Karpas-422 (cell line): ENCODE measurements around the gene MED23. TPM values are rescaled to one million over a fixed set of nuclear protein-coding genes. Genes with fewer than 3 reads are reported as not detected.

Experiments
- DNase-seq: peaks from one replicate; pipeline ENCODE4 v3.0.0-alpha.2; 2015
- H2AFZ ChIP-seq: fragments of 200-600 bp; sonication (generic); 2 replicates; pipeline ENCODE4 v1.6.1; 2014; ENCODE audit warnings: antibody characterized with exemption, low read length, mixed read lengths
- H3K27ac ChIP-seq: fragments of 200-600 bp; sonication (generic); 2 replicates; pipeline ENCODE4 v1.5.1; 2014; ENCODE audit warnings: mild to moderate bottlenecking, low read length, moderate library complexity
- H3K27me3 ChIP-seq: fragments of 200-600 bp; sonication (generic); 2 replicates; pipeline ENCODE4 v1.6.1; 2014; ENCODE audit warnings: low read length, mixed read lengths
- H3K36me3 ChIP-seq: fragments of 200-600 bp; sonication (generic); 2 replicates; pipeline ENCODE4 v1.6.1; 2014; ENCODE audit warnings: low read length, mixed read lengths; ENCODE audit not compliant: insufficient read depth
- H3K4me1 ChIP-seq: fragments of 200-600 bp; sonication (generic); 2 replicates; pipeline ENCODE4 v1.6.1; 2014; ENCODE audit warnings: mild to moderate bottlenecking, low read length, mixed read lengths
- H3K4me2 ChIP-seq: fragments of 200-600 bp; sonication (generic); 2 replicates; pipeline ENCODE4 v1.6.1; 2014; ENCODE audit warnings: low read length, low read depth, mild to moderate bottlenecking; ENCODE audit not compliant: poor library complexity, severe bottlenecking
- H3K4me3 ChIP-seq: fragments of 200-600 bp; sonication (generic); 2 replicates; pipeline ENCODE4 v1.5.1; 2014; ENCODE audit warnings: mild to moderate bottlenecking, antibody characterized with exemption, low read length, mixed read lengths
- H3K79me2 ChIP-seq: fragments of 200-600 bp; sonication (generic); 2 replicates; pipeline ENCODE4 v1.6.1; 2014; ENCODE audit warnings: mild to moderate bottlenecking, low read length, mixed read lengths
- H3K9ac ChIP-seq: fragments of 200-600 bp; sonication (generic); 2 replicates; pipeline ENCODE4 v1.6.0; 2014; ENCODE audit warnings: low read length
- H3K9me2 ChIP-seq: fragments of 200-600 bp; sonication (generic), shearing (Covaris generic); replicated peaks from 2 replicates; pipeline ENCODE4 v1.6.0; 2014; ENCODE audit warnings: mild to moderate bottlenecking, low read length, moderate library complexity; ENCODE audit not compliant: insufficient read depth
- H3K9me3 ChIP-seq: fragments of 300-700, 200-600 bp; sonication (generic); 2 replicates; pipeline ENCODE4 v1.6.1; 2014; ENCODE audit warnings: low read length, mixed read lengths
- H4K20me1 ChIP-seq: fragments of 200-600 bp; sonication (generic); 2 replicates; pipeline ENCODE4 v1.6.1; 2014; ENCODE audit warnings: mild to moderate bottlenecking, antibody characterized with exemption, low read length, low read depth; ENCODE audit not compliant: insufficient read depth
- total RNA-seq: library from RNA; depleted of rRNA; stranded (reverse); fragments of >200 nt; shearing (Covaris generic); gene quantifications from 2 replicates; pipeline ENCODE4 v1.2.3, GENCODE V29; 2014; ENCODE audit warnings: low replicate concordance

The MED23 gene
- total RNA-seq, 1 experiment from 2014 or later, result 67.0 TPM

- Histone ChIP-seq H3K9me3 (no peaks in the 10 kb centered on the region), H3K27ac (no peak overlapping the region)
Observed at GRCh38 chr6:131597446-131597845, 30.6 kb downstream of the MED23 start.

GRCh38 chr6:131594074-131594473 lies 34.0 kb downstream of the MED23 start:
- Histone ChIP-seq H3K79me2 (no peaks in the 10 kb centered on the region), H3K9me3 (no peaks in the 10 kb centered on the region), H3K27ac (no peak overlapping the region), H3K4me1 (no peaks in the 10 kb centered on the region), H3K36me3 (peaks cover 61% of the 10 kb centered on the region; the same call in 1 of the 2 replicates), H2AFZ (no peak overlapping the region), H3K27me3 (no peaks in the 10 kb centered on the region), H3K9ac (no peak overlapping the region), H3K4me3 (no peak overlapping the region), H3K9me2 (no peaks in the 10 kb centered on the region), H4K20me1 (no peaks in the 10 kb centered on the region), H3K4me2 (no peak overlapping the region)
- no peak for DNase-seq

More at GRCh38 chr6:131597446-131597845, 30.6 kb downstream of the MED23 start:
- H3K9ac ChIP-seq, result no peak overlapping the region
- H3K36me3 ChIP-seq, result peaks cover 72% of the 10 kb centered on the region; the same call in 1 of the 2 replicates
- H3K79me2 ChIP-seq, result no peaks in the 10 kb centered on the region
- H3K27me3 ChIP-seq, result no peaks in the 10 kb centered on the region
- H3K9me2 ChIP-seq, result no peaks in the 10 kb centered on the region
- no peaks in the 10 kb centered on the region for H3K4me1 ChIP-seq
- H2AFZ ChIP-seq, result no peak overlapping the region
- DNase-seq, result peak; percentile 52
- no peaks in the 10 kb centered on the region for H4K20me1 ChIP-seq
- H3K4me2 ChIP-seq, result no peak overlapping the region
- H3K4me3 ChIP-seq, result no peak overlapping the region

DNA sequence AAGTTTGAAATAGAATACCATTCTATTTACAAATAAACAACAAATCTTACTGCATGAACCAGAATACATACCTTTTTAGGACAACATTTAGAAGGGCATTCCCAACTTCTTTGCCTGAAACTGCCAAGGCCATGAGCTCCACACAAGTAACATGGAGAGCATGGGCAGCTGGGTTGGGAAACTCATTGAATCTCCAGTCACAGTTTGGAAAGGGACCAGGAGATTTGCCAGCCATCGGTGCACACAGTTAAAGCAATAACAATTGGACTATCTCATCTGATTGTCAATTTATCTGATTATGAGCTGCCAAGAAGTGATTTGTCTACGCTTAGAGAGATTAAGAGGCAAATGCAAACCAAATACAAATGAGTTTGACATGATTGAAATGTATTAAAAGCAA lies 35.1 kb downstream of the MED23 start:
- Histone ChIP-seq H3K4me2 (no peak overlapping the region), H4K20me1 (no peaks in the 10 kb centered on the region), H3K4me3 (no peak overlapping the region), H3K9me2 (no peaks in the 10 kb centered on the region), H2AFZ (no peak overlapping the region), H3K27me3 (no peaks in the 10 kb centered on the region), H3K9me3 (no peaks in the 10 kb centered on the region), H3K27ac (no peak overlapping the region), H3K9ac (no peak overlapping the region), H3K36me3 (peaks cover 53% of the 10 kb centered on the region; the same call in 1 of the 2 replicates), H3K4me1 (no peaks in the 10 kb centered on the region), H3K79me2 (no peaks in the 10 kb centered on the region)
- no peak for DNase-seq

DNA sequence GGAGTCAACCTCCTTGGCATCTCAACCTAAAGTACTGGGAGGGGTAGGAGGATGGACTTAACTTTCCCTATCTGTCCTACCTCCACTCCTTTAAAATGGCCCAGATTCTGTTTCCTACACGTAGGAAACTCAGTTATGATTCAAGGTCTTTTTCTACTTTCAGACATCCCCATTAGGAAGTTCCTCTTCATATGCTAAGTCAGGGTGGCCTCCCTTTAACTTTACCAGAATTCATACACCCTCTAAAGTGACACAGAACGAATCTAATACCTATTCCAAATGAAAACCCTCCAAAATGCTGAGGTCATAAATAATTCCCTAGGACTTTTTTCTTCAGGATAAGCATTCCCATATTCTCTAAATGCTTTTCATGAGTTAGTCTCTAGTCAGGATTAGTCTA lies 39.4 kb downstream of the MED23 start:
- no peaks in the 10 kb centered on the region for H4K20me1 ChIP-seq
- no peaks in the 10 kb centered on the region for H3K9me3 ChIP-seq
- no peaks in the 10 kb centered on the region for H3K4me1 ChIP-seq
- peaks cover 35% of the 10 kb centered on the region; the same call in 1 of the 2 replicates for H3K36me3 ChIP-seq
- no peaks in the 10 kb centered on the region for H3K79me2 ChIP-seq
- H3K27ac ChIP-seq, result no peak overlapping the region
- no peaks in the 10 kb centered on the region for H3K9me2 ChIP-seq
- no peaks in the 10 kb centered on the region for H3K27me3 ChIP-seq
- H3K4me3 ChIP-seq, result no peak overlapping the region
- no peak overlapping the region for H3K4me2 ChIP-seq
- no peak for DNase-seq
- H2AFZ ChIP-seq, result no peak overlapping the region
- H3K9ac ChIP-seq, result no peak overlapping the region

DNA sequence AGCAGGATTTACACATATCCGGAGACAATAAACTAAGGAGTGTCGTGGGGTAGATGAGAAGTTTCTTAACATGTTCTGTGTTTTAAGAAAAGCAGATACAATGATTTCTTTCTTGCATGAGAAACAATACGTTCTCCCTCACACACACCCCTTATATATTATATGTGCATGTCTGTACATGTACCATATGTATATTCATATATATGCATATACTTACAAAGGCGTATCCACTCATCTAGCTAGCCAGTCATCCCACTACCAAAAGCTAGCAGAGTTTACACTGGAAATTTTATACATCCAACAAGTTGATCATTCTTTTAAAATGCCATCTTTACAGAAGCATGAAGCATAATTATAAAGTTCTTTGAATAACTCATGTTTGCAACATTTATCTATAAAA lies 40.1 kb downstream of the MED23 start:
- Histone ChIP-seq H3K36me3 (peaks cover 31% of the 10 kb centered on the region; the same call in 1 of the 2 replicates), H3K4me1 (no peaks in the 10 kb centered on the region), H3K79me2 (no peaks in the 10 kb centered on the region), H4K20me1 (no peaks in the 10 kb centered on the region), H3K4me3 (no peak overlapping the region), H3K9me3 (no peaks in the 10 kb centered on the region), H3K27ac (no peak overlapping the region), H3K9ac (no peak overlapping the region), H3K4me2 (no peak overlapping the region), H3K9me2 (no peaks in the 10 kb centered on the region), H3K27me3 (no peaks in the 10 kb centered on the region), H2AFZ (no peak overlapping the region)
- DNase-seq, result no peak

DNA sequence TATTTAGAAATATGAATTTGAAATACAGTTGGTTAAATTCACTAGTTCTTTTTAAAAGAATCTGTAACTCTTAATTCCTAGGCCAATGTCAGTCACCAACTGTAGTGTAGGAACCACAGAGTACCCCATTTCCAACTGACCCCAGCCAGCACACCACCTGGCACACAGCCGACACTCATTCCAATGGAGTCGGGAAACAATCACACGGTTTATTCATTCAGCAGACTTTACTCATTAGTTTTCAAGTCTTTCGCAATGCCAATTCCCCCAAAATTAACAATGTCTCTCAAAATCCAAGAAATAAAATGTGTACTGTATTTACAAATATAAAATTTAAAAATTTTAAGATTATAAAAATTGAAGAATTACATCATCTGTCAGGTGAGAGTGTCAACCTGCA lies 41.5 kb downstream of the MED23 start:
- Histone ChIP-seq H3K9me3 (no peaks in the 10 kb centered on the region), H3K79me2 (no peaks in the 10 kb centered on the region), H3K9ac (no peak overlapping the region), H3K27ac (no peak overlapping the region), H3K4me2 (no peak overlapping the region), H2AFZ (no peak overlapping the region), H3K36me3 (peaks cover 24% of the 10 kb centered on the region; the same call in 1 of the 2 replicates), H4K20me1 (no peaks in the 10 kb centered on the region), H3K9me2 (no peaks in the 10 kb centered on the region), H3K27me3 (no peaks in the 10 kb centered on the region), H3K4me1 (no peaks in the 10 kb centered on the region), H3K4me3 (no peak overlapping the region)
- DNase-seq, result no peak

GRCh38 chr6:131581523-131581922 lies 46.5 kb downstream of the MED23 start:
- Histone ChIP-seq H3K9me2 (no peaks in the 10 kb centered on the region), H3K4me2 (no peak overlapping the region), H4K20me1 (no peaks in the 10 kb centered on the region), H3K4me3 (no peak overlapping the region), H3K27ac (no peak overlapping the region), H3K79me2 (no peaks in the 10 kb centered on the region), H3K27me3 (no peaks in the 10 kb centered on the region), H3K4me1 (no peaks in the 10 kb centered on the region), H3K9me3 (no peaks in the 10 kb centered on the region), H3K36me3 (peaks cover 10% of the 10 kb centered on the region; the same call in 1 of the 2 replicates), H2AFZ (no peak overlapping the region), H3K9ac (no peak overlapping the region)
- no peak for DNase-seq

- H3K27ac ChIP-seq, result no peak overlapping the region
- H3K36me3 ChIP-seq, result peaks cover 5% of the 10 kb centered on the region; the same call in 1 of the 2 replicates
- no peak overlapping the region for H3K4me2 ChIP-seq
- no peaks in the 10 kb centered on the region for H3K9me2 ChIP-seq
- H4K20me1 ChIP-seq, result no peaks in the 10 kb centered on the region
- H3K9ac ChIP-seq, result no peak overlapping the region
- H3K4me1 ChIP-seq, result no peaks in the 10 kb centered on the region
- H3K4me3 ChIP-seq, result no peak overlapping the region
- no peak overlapping the region for H2AFZ ChIP-seq
- no peaks in the 10 kb centered on the region for H3K9me3 ChIP-seq
- H3K27me3 ChIP-seq, result no peaks in the 10 kb centered on the region
- DNase-seq, result no peak
- H3K79me2 ChIP-seq, result no peaks in the 10 kb centered on the region
Observed at GRCh38 chr6:131575834-131576478, 52.1 kb downstream of the MED23 start.
